T follicular helper cell (primary cell): ENCODE measurements around the gene SH2D3A.
"Not testable (repeated sequence)": the region's sequence is repeated elsewhere in the genome, so short reads cannot be mapped to it uniquely, and the experiment has no call there.

ENCODE experiments used
- DNase-seq: peaks from one replicate; pipeline ENCODE4 v3.0.0-alpha.2; 2020; ENCODE audit warnings: low read depth

The SH2D3A gene

DNA sequence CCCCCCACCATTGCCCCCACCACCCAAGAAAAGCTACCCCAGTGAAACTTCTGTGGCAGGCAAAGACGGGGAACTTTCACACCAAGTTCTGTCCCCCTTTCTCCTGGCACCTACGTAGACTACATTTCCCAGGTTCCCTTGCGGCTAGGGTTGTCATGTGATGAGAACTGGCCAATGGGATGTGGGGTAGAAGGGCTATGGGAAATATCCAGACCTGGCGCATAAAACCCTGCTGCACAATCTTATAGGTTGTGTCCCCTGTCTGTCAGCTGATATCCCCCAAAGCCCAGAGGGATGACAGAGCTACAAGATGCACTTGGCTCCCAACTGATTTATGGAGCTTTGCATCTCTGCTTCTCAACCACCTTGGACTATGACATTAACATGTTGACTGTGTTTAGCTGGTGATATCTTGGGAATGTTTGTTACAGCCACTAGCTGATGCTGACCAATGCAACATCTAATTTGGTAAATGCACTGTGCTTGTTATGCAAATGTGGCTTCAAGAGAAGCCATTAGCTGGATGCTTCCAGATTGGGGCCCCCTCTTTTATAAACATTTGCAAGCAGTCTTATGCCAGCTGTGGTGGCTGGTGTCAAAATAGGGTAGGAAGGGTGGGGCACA lies 6.1 kb downstream of the SH2D3A start:
- DNase-seq = no peak

DNA sequence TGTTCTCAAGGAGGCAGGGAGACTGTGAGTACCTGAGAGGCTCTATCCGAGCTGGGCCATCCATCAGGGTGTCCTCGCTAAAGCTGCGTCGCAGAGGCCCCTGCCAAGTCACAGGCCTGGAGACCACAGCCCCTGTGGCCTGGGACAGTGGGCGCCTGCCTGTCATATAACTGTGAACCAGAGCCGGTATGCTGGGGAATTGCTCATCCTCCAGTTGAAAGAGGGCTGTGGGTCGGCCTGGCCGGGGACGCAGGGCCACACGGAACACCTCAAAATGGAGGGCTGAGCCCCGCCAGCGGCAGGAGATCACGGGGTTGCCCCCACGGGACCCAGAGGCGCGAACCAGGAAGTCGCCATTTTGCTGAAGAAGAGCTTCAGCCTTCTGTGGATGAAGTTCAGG lies 6.6 kb downstream of the SH2D3A start:
- DNase-seq = no peak

DNA sequence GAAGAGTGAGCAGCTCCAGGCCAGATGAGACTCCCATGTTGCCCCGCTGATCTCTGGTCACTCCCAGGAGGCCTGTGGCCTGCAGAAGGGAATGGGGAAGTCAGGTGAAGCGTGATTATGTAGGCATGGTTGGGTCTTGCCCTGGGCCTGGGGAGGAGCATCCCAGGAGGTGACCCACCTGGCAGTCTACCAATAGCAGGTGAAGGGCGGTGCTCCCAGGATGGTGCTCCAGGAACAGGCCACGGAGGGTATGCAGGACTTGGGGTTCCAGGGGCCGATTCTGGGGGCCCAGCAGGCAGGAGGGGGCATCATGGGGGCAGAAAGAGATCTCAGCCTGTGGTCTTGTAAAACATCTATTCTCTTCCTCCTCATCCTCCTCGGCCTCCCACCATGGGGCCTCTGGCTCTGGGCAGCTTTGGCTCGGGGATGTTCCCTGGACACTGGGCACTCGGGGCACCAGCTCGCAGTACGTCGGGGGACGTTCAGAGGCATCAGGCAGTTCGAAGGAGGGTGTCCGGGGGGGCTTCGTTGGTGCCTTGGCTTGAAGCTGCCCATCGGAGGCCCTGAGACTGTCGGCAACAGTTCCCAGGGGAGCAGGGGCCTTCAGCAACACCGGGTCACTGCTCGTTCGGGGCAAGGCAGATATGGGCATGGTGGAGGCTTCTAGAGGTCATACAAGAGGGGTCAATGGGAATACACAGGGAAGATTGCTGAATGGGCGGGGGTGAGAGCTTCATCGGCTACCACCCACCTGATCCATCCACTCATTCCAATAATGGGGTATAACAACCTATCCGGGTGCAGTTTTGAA lies 12.4 kb downstream of the SH2D3A start:
- DNase-seq = no peak

DNA sequence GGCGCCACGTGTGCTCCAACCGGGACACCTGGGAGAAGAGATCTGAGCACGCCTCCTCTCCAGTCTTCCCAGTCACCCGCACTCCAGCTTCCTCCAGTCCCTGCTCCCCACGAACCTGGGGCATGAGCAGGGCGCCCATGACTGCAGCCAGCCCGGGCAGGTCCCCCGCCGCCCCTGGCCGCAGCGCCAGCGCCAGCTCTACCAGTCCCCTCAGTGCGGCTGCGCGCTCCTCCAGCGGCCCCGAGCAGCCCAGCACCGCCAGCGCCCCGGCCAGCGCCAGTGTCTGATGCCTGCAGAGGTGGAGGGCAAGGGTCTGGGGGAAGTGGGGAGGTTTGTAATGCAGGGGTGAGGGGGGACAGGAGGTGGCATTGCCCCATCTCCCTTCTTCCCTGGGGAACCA lies 13.1 kb downstream of the SH2D3A start:
- DNase-seq = no peak

DNA sequence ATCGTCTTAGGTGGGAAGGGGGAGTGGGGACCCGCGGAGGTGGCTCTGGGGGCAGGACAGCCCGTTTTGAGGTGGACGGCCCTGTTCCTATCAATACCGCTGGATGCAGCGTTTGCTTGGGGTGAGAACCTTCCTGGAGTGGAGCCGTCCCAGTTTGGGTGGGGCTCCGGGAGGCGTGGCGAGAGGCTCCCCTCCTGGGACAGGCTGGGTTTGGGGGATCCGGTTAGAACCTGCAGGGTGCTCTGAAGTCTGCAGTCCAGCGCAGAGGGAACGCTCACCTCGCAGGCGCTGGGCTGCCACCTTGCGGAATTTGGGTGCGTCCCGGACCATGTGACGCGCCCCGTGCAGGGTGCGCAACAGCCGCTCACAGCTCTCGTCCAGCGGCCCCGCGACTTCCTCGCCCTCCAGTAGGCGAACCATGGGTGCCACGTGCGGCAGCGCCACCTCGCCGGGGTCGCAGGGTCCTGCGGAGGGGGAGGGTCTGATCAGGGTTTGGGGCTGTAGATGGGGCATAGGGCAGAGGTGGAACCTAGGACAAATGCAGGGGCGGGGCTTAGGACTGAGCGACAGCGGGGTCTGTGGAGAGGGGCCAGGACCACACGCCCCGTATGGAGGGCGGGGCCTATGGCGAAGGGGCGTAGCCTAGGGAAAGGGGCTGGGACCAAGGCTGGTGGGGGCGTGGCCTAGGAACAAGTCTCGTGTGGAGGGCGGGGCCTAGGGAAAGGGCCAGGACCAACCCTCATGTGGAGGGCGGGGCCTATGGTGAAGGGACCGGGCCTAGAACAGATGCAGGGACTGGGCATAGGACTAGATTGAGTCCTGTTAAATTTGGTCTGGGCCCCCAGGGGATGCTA lies 13.8 kb downstream of the SH2D3A start:
- DNase-seq = peak; percentile 67

DNA sequence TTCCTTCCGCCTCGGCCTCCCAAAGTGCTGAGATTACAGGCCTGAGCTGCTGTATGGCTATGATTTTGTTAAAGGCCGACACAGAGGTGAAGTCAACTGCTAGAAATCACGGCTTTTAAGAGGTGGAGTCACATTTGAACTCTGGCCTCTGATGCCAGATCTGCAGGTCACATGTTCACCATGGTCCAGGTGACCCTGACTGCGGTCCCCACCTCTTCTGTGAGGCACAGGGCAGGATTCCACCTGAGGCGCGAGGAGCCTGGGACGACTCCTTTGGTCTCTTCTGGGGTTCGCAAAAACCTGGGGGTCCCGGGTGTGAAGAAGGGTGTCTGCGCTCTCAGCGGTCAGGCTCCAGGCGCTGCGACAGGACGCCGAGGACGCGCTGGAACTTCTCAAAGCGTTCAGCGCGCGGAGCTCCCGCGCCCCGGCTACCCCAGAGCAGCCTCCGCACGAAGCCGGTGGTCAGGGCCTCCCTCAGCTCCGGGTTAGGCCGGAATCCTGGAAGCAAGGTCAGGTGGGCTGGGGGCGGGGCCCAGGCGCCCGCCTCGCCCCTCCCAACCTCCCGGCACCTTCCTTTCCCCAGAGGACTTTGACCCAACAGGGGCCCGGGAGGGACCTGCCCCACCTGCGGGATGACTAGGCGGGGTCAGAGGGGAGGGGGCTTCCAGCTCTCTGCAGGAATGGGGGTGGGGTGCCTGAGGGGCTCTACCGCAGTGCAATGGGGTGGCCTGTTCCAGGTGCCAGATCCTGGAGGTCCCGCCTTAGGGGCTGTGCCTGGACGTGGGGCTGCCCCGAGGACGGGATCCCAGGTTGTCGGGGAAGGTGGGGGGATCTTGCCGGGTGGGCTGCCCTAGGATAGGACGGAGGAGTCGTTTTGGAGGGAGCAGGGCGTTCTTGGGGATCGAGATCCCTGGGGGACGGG lies 14.7 kb downstream of the SH2D3A start:
- DNase-seq = no peak

DNA sequence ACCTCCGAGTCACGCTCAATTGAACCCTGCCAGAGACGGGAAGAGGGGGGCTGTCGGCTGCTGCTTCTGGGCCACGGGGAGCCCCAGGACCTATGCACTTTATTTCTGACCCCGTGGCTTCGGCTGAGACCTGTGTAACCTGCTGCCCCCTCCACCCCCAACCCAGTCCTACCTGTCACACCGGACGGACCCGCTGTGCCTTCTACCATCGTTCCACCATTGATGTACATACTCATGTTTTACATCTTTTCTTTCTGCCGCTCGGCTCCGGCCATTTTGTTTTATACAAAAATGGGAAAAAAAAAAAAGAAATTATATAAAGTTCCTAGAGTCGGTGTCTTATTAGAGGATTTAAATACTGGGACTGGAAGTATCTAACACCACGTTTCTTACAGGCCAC lies 16.0 kb downstream of the SH2D3A start:
- DNase-seq = no peak

DNA sequence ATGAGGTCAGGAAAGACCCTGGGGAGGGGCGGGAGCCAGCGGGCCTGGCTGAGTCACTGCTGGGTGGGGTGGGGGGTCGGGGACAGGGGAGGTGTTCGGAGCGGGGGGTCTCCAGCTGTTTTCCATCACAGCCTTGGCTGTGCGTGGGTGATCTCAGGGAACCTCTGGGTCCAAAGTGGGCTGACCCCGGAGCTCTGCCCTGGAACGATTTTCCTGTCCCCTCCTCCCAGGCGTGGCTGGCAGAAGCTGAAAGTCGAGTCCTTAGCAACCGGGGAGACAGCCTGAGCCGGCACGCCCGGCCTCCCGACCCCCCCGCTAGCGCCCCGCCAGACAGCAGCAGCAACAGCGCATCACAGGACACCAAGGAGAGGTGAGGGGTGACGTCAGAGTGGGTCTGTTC lies 17.2 kb downstream of the SH2D3A start:
- no peak for DNase-seq

DNA sequence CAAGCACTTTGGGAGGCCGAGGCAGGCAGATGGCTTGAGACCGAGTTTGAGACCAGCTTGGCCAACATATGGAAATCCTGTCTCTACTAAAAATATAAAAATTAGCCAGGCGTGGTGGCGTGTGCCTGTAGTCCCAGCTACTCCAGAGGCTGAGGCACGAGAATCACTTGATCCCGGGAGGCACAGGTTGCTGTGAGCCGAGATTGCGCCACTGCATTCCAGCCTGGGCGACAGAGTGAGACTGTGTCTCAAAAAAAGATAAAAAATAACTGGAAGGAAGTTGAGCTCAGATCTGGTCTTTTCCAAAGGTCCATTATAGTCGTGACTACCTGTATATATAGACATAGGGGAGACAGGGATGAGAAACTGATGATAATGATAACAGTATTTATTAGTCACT lies 18.7 kb downstream of the SH2D3A start:
- DNase-seq = not testable (repeated sequence)

DNA sequence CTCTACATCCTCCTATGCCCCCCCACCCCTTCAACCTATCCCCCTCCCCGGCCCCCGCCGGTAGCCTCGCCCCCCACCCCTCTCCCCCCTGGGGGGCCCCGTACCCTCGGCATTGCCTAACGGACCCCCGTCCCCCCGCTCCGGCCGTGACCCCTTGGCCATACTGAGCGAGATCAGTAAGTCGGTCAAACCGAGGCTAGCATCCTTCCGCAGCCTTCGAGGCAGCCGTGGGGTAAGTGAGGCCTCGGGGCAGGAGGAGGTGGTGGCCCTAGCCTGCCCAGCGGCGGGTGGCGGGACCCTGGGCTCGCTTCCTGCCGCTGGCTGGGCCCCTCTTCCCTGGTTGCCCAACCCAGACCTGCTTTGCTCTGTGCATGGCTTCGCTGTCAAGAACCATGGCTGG lies 21.3 kb downstream of the SH2D3A start:
- DNase-seq = no peak

DNA sequence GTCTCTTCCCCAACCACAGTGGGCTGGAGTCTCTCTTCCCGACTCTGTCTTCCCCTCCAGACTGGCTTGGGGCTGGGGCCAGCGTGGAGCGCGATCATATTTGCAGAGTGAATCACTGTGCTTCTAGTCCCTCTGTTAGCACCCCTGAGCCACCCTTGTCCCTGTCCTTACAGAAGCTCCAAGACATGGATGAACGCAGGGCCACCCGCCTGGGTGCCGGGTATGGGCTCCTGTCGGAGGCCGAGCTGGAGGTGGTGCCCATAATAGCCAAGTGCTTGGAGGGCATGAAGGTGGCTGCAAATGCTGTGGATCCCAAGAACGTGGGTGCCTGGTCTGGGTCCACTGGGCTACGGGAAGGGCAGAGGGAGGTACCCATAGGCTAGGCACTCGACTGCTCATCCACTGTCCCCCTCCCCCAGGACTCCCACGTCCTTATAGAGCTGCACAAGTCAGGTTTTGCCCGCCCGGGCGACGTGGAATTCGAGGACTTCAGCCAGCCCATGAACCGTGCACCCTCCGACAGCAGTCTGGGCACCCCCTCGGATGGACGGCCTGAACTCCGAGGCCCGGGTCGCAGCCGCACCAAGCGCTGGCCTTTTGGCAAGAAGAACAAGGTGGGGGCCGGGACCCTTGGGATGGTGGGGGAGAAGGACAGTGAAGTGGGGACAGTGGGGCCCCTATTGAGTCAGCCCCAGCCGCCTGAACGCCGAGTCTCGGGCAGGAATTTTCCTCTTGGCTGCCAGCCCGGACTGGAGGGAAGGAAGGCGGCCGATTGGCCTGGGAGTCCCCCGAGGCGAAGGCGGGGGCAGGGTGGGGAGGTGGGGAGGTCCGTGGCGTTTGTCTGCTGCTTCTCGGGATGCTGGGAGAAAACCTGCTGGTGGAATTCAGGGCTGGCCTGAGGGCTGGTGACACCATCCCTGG lies 22.6 kb downstream of the SH2D3A start:
- DNase-seq = no peak

DNA sequence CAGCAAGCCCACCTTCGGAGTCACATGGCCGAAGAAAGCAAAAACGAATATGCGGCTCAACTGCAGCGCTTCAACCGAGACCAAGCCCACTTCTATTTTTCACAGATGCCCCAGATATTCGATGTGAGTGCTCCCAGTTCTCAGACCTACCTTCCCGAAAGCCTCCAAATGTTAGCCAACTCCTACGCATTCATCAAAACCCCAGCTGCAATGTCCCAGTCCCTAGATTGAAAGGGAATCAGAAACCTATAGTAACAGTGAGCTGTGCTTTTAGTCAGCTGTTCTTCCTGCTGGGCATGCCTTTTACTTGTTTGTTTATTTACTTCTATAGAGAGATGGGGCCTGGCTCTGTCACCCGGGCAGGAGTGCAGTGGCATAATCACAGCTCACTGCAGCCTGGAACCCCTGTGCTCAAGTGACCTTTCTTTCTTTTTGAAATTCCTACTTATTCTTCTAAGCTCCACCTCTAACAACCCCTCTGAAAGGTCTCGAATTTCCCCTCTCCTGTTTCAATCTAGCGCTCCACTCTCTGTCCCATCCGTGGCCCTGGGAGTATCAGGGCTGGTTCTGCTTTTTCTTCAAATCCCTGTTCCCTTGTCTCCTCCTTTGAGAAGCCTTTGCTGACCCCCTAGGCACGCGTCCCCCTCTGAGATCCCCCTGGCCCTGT lies 23.4 kb downstream of the SH2D3A start:
- no peak for DNase-seq

DNA sequence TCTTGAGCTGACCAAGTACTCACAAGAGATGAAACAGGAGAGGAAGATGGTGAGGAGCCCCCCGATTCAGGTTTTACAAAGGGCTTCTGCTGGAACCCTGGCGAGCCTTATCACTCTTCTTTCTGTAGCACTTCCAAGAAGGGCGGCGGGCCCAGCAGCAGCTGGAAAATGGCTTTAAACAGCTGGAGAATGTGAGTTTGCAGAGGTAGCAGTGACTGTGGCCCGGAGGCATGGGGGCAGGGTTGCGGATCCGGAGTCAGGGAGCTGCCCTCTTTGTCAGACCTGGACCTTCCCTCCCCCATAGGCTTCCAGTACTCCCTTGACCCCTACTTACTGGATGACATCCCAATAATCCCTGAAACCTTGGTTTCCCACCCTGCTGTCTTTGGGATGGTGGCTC lies 24.2 kb downstream of the SH2D3A start:
- no peak for DNase-seq

DNA sequence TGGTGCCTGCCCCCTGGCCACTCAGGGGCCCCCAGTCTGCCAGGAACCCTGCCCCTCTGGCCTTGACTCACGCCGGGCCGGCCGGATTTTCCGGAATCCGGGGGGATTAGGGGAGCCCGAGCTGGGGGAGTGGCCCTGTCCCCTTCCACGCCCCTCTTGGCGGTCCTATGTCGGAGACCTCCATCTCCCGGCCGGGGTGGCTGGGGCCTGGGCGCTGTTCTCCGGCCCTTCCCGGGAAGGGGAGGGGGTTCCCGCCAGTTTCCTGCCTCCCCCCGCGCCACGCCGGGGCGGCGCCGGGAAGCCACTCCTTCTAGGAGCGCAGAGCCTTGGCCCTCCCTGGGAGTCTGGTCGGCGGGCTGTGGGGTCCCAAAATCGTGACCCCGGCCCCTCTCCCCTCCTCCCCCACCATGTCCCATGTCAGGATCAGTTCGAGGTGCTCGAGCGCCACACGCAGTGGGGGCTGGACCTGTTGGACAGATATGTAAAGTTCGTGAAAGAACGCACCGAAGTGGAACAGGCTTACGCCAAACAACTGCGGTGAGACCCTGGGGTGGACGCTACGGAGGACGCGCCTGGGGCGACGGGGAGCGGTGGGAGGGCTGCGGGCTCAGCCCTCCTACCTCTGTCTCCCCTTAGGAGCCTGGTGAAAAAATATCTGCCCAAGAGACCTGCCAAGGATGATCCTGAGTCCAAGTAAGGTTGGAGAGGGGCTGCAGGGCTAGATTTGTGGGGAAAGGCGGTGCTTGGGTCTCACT lies 26.5 kb downstream of the SH2D3A start:
- no peak for DNase-seq

DNA sequence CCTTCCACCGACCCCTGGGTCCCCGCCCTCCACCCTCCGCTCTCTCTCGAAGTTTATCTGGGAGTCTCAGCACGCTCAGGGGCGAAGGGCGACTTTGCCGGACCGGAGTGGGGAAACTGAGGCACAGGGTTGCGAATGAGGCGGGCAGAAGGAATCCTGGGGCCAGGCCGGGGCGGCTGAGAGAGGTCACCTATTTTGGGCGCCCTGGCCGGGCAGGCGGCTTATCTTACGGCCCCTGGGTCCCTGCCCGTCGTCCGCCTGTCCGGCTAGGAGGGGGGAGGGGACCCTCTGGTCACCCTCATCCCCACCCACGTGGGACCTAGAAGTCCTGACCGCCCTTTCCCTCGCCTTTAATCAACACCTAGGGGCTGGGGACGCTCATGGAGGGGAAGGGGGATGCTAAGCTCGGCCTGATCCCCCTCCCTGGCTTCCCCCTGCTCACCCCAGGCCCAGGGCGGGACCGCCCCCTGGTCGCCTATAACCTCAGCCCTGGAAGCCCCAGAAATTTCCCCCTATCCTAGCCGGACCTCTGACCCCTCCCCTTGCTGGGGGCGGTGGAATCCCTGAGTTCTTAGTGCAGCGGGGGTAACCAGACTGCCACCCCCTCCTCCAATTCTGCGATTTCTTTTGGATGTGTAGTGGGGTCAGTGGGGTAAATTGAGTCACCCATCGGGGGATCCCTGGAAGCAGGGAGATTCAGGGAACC lies 27.2 kb downstream of the SH2D3A start:
- no peak for DNase-seq

DNA sequence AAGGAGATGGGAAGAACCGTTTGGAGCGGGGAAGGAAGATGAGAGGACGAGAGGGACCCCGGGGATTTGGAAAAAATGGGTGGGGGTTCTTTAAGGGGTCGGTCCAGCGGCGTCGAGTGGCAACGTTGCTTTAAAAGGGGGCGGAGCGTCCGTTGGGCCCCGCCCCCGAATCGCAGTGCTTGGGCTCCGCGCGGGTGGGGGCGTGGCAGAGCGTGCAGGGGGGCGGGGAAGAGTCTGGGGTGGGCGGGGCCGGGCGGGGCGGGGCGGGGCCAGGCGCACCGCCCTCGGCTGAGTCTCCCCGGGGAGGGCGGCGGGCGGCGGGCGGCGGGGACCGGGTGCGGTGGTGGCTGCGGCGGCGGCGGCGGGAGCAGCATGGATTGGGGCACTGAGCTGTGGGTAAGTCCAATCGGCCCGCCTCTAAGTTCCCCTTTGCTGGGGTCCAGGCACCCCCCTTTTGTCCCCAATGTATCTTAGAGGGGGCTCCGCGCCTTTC lies 27.8 kb downstream of the SH2D3A start, which contains the start of gene TRIP10:
TSS of gene TRIP10 (plus strand) at position 291 of the 493 bp plus-strand sequence. CDS start at position 373, 82 bp downstream.
- DNase-seq = peak; percentile 73

DNA sequence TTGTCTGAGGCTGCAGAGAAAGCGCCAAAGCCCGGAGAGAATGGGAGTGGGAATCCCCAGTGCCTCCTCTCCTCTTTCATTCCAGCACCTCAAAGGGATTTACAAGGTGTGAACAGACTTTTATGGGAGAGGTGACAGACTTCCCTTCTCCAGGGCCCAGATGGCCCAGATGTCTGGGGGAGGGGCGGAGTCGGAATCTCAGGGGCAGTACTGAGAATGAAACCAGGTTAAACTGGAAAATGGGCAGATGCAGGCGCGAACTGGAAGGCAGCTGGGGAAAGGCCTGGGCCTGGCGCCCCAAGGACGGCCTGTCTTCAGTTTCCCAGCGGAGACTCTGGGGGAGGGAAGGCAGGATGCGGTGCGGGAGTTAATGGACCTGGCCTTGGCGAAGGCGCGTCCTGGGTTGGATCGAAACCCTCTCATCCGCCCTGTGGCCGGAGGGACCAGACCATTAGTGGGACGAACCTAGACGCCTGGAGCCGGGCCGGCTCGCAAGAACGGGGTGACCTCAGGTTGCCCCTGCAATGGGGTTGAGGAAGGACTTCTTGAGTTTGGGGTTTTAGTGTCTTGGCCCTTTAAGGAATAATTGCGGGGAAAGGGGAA lies 28.3 kb downstream of the SH2D3A start:
- DNase-seq = peak; percentile 9
